IMR-90 (cell line): ENCODE results near the gene IFIT5. TPM values are rescaled to one million over a fixed set of nuclear protein-coding genes. Genes with fewer than 3 reads are reported as not detected.

Source experiments
- ATAC-seq: fragments of 200-7000 bp; cut with Tn5 transposase; 2 replicates; pipeline ENCODE4 v1.9.1; 2020; ENCODE audit warnings: low read depth, mild to moderate bottlenecking, moderate library complexity
- BruUV-seq: library from RNA; stranded (reverse); fragments of 400-500 nt; replicated peaks from 2 replicates; lab custom pipeline; 2021; lab: Mats Ljungman, UMichigan
- CTCF ChIA-PET: fragments of 300-600 bp; formaldehyde crosslinking; extraction: SDS; loops from one replicate; lab custom pipeline; 2021; ENCODE audit warnings: antibody characterized with exemption; lab: Yijun Ruan, JAX
- POLR2A ChIA-PET: fragments of 300-600 bp; sonication (Branson Sonifier 250); formaldehyde crosslinking; loops from one replicate; lab custom pipeline; 2022; ENCODE audit warnings: antibody characterized with exemption; ENCODE audit not compliant: unreplicated experiment; lab: Charles Lee
- DNase-seq: peaks from one replicate; pipeline ENCODE4 v3.0.0; 2013
- H2AFZ ChIP-seq: replicated peaks from 2 replicates; pipeline ENCODE3; 2013; ENCODE audit warnings: low read length, mild to moderate bottlenecking; ENCODE audit not compliant: poor library complexity
- H2AK5ac ChIP-seq: 2 replicates; pipeline ENCODE4 v1.6.1; 2013; ENCODE audit warnings: low read depth, low read length, inconsistent platforms
- H2AK9ac ChIP-seq: replicated peaks from 2 replicates; pipeline ENCODE3; 2013; ENCODE audit warnings: mild to moderate bottlenecking, low read depth, low read length, moderate library complexity; ENCODE audit not compliant: poor library complexity
- H2BK120ac ChIP-seq: 2 replicates; pipeline ENCODE4 v1.6.1; 2013; ENCODE audit warnings: low read depth, low read length, inconsistent platforms
- H2BK15ac ChIP-seq: 3 replicates; pipeline ENCODE4 v1.6.1; 2013; ENCODE audit warnings: low read depth, low read length, inconsistent platforms
- H2BK20ac ChIP-seq: 2 replicates; pipeline ENCODE4 v1.6.1; 2013; ENCODE audit warnings: low read depth, mild to moderate bottlenecking, inconsistent platforms, low read length, moderate library complexity
- H2BK5ac ChIP-seq: 2 replicates; pipeline ENCODE4 v1.6.1; 2013; ENCODE audit warnings: mild to moderate bottlenecking, low read depth, low read length, inconsistent platforms; ENCODE audit not compliant: poor library complexity, severe bottlenecking
- H3K14ac ChIP-seq: replicated peaks from 2 replicates; pipeline ENCODE4 v1.6.1; 2013; ENCODE audit warnings: low read depth, low read length, inconsistent platforms
- H3K18ac ChIP-seq: 2 replicates; pipeline ENCODE4 v1.6.1; 2013; ENCODE audit warnings: low read depth, low read length, control low read depth
- H3K23ac ChIP-seq: 2 replicates; pipeline ENCODE4 v1.6.1; 2013; ENCODE audit warnings: low read depth, low read length, inconsistent platforms
- H3K27ac ChIP-seq: 2 replicates; pipeline ENCODE4 v1.5.1; 2013; ENCODE audit warnings: mild to moderate bottlenecking, control low read depth, low read length; ENCODE audit not compliant: insufficient read depth
- H3K27me3 ChIP-seq: 2 replicates; pipeline ENCODE4 v1.6.1; 2013; ENCODE audit warnings: low read length; ENCODE audit not compliant: control insufficient read depth, insufficient read depth
- H3K36me3 ChIP-seq: 2 replicates; pipeline ENCODE4 v1.6.1; 2013; ENCODE audit warnings: low read length, mixed read lengths; ENCODE audit not compliant: control insufficient read depth, insufficient read depth
- H3K4ac ChIP-seq: 2 replicates; pipeline ENCODE4 v1.6.1; 2013; ENCODE audit warnings: low read depth, low read length, inconsistent platforms
- H3K4me1 ChIP-seq: 2 replicates; pipeline ENCODE4 v1.6.1; 2013; ENCODE audit warnings: low read length, mixed read lengths; ENCODE audit not compliant: control insufficient read depth, insufficient read depth
- H3K4me2 ChIP-seq: 2 replicates; pipeline ENCODE4 v1.6.1; 2013; ENCODE audit warnings: low read depth, mild to moderate bottlenecking, control low read depth, low read length, moderate library complexity
- H3K4me3 ChIP-seq: 2 replicates; pipeline ENCODE4 v1.5.1; 2013; ENCODE audit warnings: low read depth, mild to moderate bottlenecking, control low read depth, low read length, moderate library complexity; ENCODE audit not compliant: insufficient read depth
- H3K56ac ChIP-seq: 2 replicates; pipeline ENCODE4 v1.6.1; 2013; ENCODE audit warnings: low read length, inconsistent platforms; ENCODE audit not compliant: insufficient read depth; ENCODE audit errors: extremely low read depth
- H3K79me1 ChIP-seq, 2 experiments: 2 replicates each; pipeline ENCODE4 v1.6.1; 2013; ENCODE audit warnings: low read length in 2 of 2, inconsistent platforms in 1 of 2, low read depth in 1 of 2
- H3K9ac ChIP-seq: 2 replicates; pipeline ENCODE4 v1.6.1; 2013; ENCODE audit warnings: low read depth, low read length, control low read depth
- H3K9me1 ChIP-seq: 2 replicates; pipeline ENCODE4 v1.6.1; 2013; ENCODE audit warnings: low read length, inconsistent platforms; ENCODE audit not compliant: insufficient read depth
- H3K9me3 ChIP-seq: 2 replicates; pipeline ENCODE4 v1.6.1; 2013; ENCODE audit warnings: low read length; ENCODE audit not compliant: control insufficient read depth, insufficient read depth
- H4K20me1 ChIP-seq: 2 replicates; pipeline ENCODE4 v1.6.1; 2013; ENCODE audit warnings: low read length, inconsistent platforms; ENCODE audit not compliant: insufficient read depth
- H4K5ac ChIP-seq: 2 replicates; pipeline ENCODE4 v1.6.1; 2013; ENCODE audit warnings: mild to moderate bottlenecking, low read depth, low read length, control low read depth
- H4K8ac ChIP-seq, 2 experiments: 2 replicates each; pipeline ENCODE4 v1.6.1; 2013; ENCODE audit warnings: low read depth in 2 of 2, low read length in 2 of 2, control low read depth in 1 of 2, inconsistent platforms in 1 of 2
- H4K91ac ChIP-seq: 2 replicates; pipeline ENCODE4 v1.6.1; 2013; ENCODE audit warnings: low read depth, low read length, inconsistent platforms; ENCODE audit not compliant: insufficient read depth
- BHLHE40 ChIP-seq: fragments of 150-350 bp; IDR thresholded peaks from 2 replicates; pipeline ENCODE4 v1.6.1; 2016; ENCODE audit warnings: mild to moderate bottlenecking, low read depth, low read length
- CEBPB ChIP-seq: IDR thresholded peaks from 2 replicates; pipeline ENCODE4 v1.6.1; 2012; ENCODE audit warnings: low read depth, low read length, improper control_type of control experiment
- CHD1 ChIP-seq: IDR thresholded peaks from 2 replicates; pipeline ENCODE4 v1.6.1; 2012; ENCODE audit warnings: low read depth, low read length, improper control_type of control experiment
- CTCF ChIP-seq: conservative IDR thresholded peaks from 2 replicates; pipeline ENCODE4 v1.5.1; 2012; ENCODE audit warnings: mild to moderate bottlenecking, low read depth, low read length, improper control_type of control experiment
- FOS ChIP-seq: fragments of 150-350 bp; IDR thresholded peaks from 2 replicates; pipeline ENCODE4 v1.6.1; 2016; ENCODE audit warnings: low read depth, low read length
- MAFK ChIP-seq: IDR thresholded peaks from 2 replicates; pipeline ENCODE4 v1.6.1; 2012; ENCODE audit warnings: low read depth, low read length, improper control_type of control experiment
- MAZ ChIP-seq: IDR thresholded peaks from 2 replicates; pipeline ENCODE4 v1.6.1; 2012; ENCODE audit warnings: low read depth, mild to moderate bottlenecking, low read length, improper control_type of control experiment, moderate library complexity, borderline replicate concordance
- MXI1 ChIP-seq: IDR thresholded peaks from 2 replicates; pipeline ENCODE4 v1.6.1; 2012; ENCODE audit warnings: low read depth, mild to moderate bottlenecking, low read length, moderate library complexity, borderline replicate concordance
- NFE2L2 ChIP-seq: fragments of 150-350 bp; IDR thresholded peaks from 2 replicates; pipeline ENCODE4 v1.6.1; 2016; ENCODE audit warnings: low read depth, mild to moderate bottlenecking, low read length
- POLR2A ChIP-seq: IDR thresholded peaks from 2 replicates; pipeline ENCODE4 v1.6.1; 2012; ENCODE audit warnings: mild to moderate bottlenecking, low read depth, low read length
- RAD21 ChIP-seq: IDR thresholded peaks from 2 replicates; pipeline ENCODE4 v1.6.1; 2012; ENCODE audit warnings: low read length, improper control_type of control experiment
- RCOR1 ChIP-seq: IDR thresholded peaks from 2 replicates; pipeline ENCODE4 v1.6.1; 2012; ENCODE audit warnings: mild to moderate bottlenecking, low read length, improper control_type of control experiment; ENCODE audit not compliant: insufficient replicate concordance
- RFX5 ChIP-seq: IDR thresholded peaks from 2 replicates; pipeline ENCODE4 v1.8.0; 2012; ENCODE audit warnings: low read depth, mild to moderate bottlenecking, low read length, moderate library complexity
- SMC3 ChIP-seq: fragments of 150-350 bp; IDR thresholded peaks from 2 replicates; pipeline ENCODE4 v1.6.1; 2016; ENCODE audit warnings: low read depth, mild to moderate bottlenecking, antibody characterized with exemption, low read length, moderate library complexity
- WGBS, 2 experiments: methylation state at CpG; one replicate each; pipeline versions ENCODE4 v1.1.5 to v1.1.7; 2013; ENCODE audit warnings: missing lambda C conversion rate in 2 of 2; ENCODE audit not compliant: insufficient read length in 1 of 2; ENCODE audit errors: extremely low coverage in 2 of 2; 5-methylcytosine and 5-hydroxymethylcytosine counted together
- dilution Hi-C: fragments of 300-500 bp; cut with HindIII; formaldehyde crosslinking; loops from one replicate; pipeline ENCODE4 v1.14.3; 2018; ENCODE audit warnings: low sequenced_read_pairs; ENCODE audit not compliant: unreplicated experiment
- in situ Hi-C: fragments of 300-500 bp; cut with MboI; formaldehyde crosslinking; loops from 3 replicates; pipeline ENCODE4 v1.14.3; 2019; ENCODE audit warnings: low sequenced_read_pairs, inconsistent platforms, mixed read lengths
- intact Hi-C: fragments of 100-400 bp; cut with micrococcal nuclease; formaldehyde crosslinking; loops from 2 replicates; pipeline ENCODE4 v1.10.0; 2022
- polyA plus RNA-seq, 3 experiments: library from polyadenylated mRNA; depleted of rRNA; stranded (reverse); fragments of >200 nt; gene quantifications; 2 replicates each; pipeline ENCODE4 v1.2.3, GENCODE V29; 2012; ENCODE audit warnings: low replicate concordance in 1 of 3
- total RNA-seq: library from RNA; depleted of rRNA; stranded (reverse); fragments of >200 nt; gene quantifications from 2 replicates; pipeline ENCODE4 v1.2.3, GENCODE V29; 2012
- TF ChIP-seq, protein P1 (sequence below): fragments of 150-350 bp; IDR thresholded peaks from 2 replicates; pipeline ENCODE4 v1.6.1; 2017; ENCODE audit warnings: mild to moderate bottlenecking, antibody characterized with exemption, low read length, low read depth

The IFIT5 gene
- total and polyA plus RNA-seq, 2 of the 4 experiments (the other 2 are of a cell fraction), result 5.2 to 18.1 TPM

GRCh38 chr10:89398003-89398749, 16.2 kb upstream of the IFIT5 start:
- no peak overlapping the region for H2BK120ac ChIP-seq
- no peak overlapping the region for H2AK9ac ChIP-seq
- H4K91ac ChIP-seq, result no peak overlapping the region
- H3K27ac ChIP-seq, result peak overlapping the region; percentile 86; the same call in 1 of the 2 replicates
- ChIA-PET POLR2A (no interaction called here), CTCF (no interaction called here)
- no peak overlapping the region; the same call in 1 of the 2 replicates for H3K18ac ChIP-seq
- in situ Hi-C loops, result no loop called here
- H3K9me3 ChIP-seq, result no peaks in the 10 kb centered on the region
- peaks cover 4% of the 10 kb centered on the region; the same call in 1 of the 2 replicates for H3K36me3 ChIP-seq
- peaks cover 0 to 3% of the 10 kb centered on the region in 2 experiments; a peak in 1 of 4 replicates for H3K79me1 ChIP-seq
- intact Hi-C loops, result no loop called here
- no peak overlapping the region for H3K4ac ChIP-seq
- H4K8ac ChIP-seq, result no peak overlapping the region; a peak in 1 of 4 replicates
- H3K4me1 ChIP-seq, result peaks cover 1% of the 10 kb centered on the region; the same call in 1 of the 2 replicates
- no peak overlapping the region for H3K23ac ChIP-seq
- no peaks in the 10 kb centered on the region for H3K9me1 ChIP-seq
- H3K14ac ChIP-seq, result no peak overlapping the region
- H2AK5ac ChIP-seq, result no peak overlapping the region
- BruUV-seq, result no TSS peak
- 65% methylated on average over 3 of the region's 5 CpGs; no CpG with 5 or more reads in 1 of the 2 experiments for WGBS, 2 experiments
- no peak overlapping the region for H2AFZ ChIP-seq
- no peak overlapping the region for H3K4me3 ChIP-seq
- peak; percentile 60 for DNase-seq
- no peak overlapping the region for H2BK5ac ChIP-seq
- H4K5ac ChIP-seq, result no peak overlapping the region; the same call in 1 of the 2 replicates
- H2BK20ac ChIP-seq, result no peak overlapping the region
- no peaks in the 10 kb centered on the region for H3K27me3 ChIP-seq
- no peak overlapping the region for H3K9ac ChIP-seq
- no peak overlapping the region for H3K56ac ChIP-seq
- no peaks in the 10 kb centered on the region for H4K20me1 ChIP-seq
- H2BK15ac ChIP-seq, result peak overlapping the region; percentile 64; the same call in 1 of the 3 replicates
- dilution Hi-C loops, result no loop called here
- ATAC-seq, result peak; percentile 52
- H3K4me2 ChIP-seq, result peak overlapping the region; percentile 52
- no peak for TF ChIP-seq POLR2A
- TF ChIP-seq NFE2L2, result no peak
- TF ChIP-seq MXI1, result no peak
- no peak for TF ChIP-seq BHLHE40
- no peak for TF ChIP-seq SMC3
- no peak for TF ChIP-seq FOS
- TF ChIP-seq RFX5, result no peak
- TF ChIP-seq MAFK, result no peak
- no peak for TF ChIP-seq RCOR1
- no peak for TF ChIP-seq MAZ
- no peak for TF ChIP-seq CTCF
- TF ChIP-seq CEBPB, result no peak
- TF ChIP-seq RAD21, result no peak
- no peak for TF ChIP-seq CHD1
- TF ChIP-seq, protein P1, sequence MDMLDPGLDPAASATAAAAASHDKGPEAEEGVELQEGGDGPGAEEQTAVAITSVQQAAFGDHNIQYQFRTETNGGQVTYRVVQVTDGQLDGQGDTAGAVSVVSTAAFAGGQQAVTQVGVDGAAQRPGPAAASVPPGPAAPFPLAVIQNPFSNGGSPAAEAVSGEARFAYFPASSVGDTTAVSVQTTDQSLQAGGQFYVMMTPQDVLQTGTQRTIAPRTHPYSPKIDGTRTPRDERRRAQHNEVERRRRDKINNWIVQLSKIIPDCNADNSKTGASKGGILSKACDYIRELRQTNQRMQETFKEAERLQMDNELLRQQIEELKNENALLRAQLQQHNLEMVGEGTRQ, result no peak
